NOMO-1 (cell line): ENCODE data around the gene ARL5A.

Source experiments
- DNase-seq, 2 experiments: peaks; one replicate each; lab custom pipeline; 2025; ENCODE audit not compliant: unreplicated experiment in 2 of 2; lab: John Stamatoyannopoulos, UW

The ARL5A gene

DNA sequence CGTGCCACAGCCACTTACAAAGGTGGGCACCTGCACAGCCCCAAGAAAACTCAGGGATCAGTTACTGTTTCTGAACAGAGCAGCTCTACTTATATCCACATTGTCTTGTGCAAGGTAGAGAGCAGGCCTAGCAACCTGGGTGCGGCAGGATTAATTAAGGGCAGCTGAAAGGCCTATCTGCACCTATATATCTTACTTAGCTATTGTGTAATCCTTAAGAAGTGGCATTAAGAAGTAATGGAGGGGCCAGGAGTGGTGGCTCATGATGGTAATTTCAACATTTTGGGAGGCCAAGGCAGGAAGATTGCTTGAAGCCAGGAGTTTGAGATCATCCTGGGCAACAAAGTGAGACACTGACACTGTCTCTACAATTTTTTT, 12.8 kb upstream of the ARL5A start:
- DNase-seq, result peak; percentile 3 to 41

GRCh38 chr2:151840216-151841046, 12.2 kb upstream of the ARL5A start:
- peak; percentile 39 to 87 for DNase-seq

- DNase-seq, result no peak
These were observed 9.7 kb upstream of the ARL5A start for GRCh38 chr2:151837926-151838325.

GRCh38 chr2:151833984-151834383, 5.8 kb upstream of the ARL5A start:
- peak; percentile 42 to 85 for DNase-seq

DNA sequence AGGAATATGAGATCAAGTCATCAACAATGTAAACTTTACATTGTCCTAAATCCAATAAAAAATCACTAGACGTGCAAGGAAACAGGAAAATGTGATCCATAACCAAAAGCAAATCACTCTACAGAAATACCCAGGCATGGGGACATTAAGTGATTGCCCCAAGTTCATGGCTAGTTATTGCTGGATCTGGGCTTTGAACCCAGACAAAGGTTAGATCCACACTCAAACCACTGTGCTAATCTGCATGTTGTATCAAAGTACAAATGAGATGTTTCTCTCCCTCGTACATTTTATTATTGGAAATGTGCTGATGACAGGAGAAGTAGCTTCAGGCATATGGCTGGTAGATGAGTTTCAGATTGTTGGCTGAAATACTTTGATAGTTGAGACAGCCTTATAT, 2.7 kb upstream of the ARL5A start:
- DNase-seq, result no peak

- no peak for DNase-seq
These were observed 686 bp upstream of the ARL5A start for GRCh38 chr2:151828890-151829324.

DNA sequence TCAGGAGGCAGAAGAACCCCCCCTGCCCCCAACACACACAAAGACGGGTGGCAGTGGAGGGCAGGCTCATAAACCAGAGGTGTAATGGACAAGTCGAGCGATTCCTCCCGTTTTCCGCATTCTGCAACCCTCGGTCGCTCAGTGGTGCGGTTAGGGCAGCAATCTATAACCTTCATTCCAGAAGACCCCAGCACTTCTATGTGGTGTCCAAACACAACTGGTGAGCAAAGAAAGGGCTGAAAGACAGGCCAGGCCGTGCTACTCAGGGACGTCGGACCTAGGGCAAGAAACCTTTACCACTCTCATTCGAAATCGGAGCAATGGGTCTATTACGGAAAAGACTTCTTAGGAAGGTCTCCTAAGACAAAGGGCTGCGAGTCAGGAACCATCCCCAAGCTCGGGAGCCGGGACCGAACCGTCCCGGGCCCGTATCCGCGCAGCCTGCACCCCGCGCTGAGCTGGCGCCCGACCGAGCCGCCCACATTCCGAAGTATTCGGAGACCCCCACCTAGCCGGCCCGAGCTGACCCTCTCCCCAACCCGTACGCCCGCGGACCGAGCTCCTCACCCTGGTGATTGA, 568 bp downstream of the ARL5A start:
- peak in 1 of 2 experiments; percentile 18 for DNase-seq

DNA sequence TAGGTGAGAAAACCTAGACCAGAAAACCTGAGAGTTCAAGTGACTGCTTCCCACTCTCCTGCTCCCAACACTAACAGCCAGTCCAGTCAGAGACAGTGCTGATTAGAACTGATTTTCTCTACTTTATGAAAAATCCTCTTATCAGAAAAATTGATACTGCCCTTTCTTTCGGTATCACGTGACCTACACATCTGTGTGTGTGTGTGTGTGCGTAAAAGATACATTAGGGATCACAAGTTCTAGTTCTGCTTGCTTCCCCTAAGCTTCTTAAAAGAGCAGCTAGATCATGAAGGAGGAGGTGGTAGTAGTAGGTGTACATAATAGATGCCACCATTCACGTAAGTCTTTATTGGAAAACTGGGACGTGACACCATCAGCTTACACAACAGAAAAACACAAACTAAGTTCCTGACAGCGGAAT, 1.5 kb downstream of the ARL5A start:
- peak in 1 of 2 experiments; percentile 40 for DNase-seq

- no peak for DNase-seq
These were observed 3.3 kb downstream of the ARL5A start for GRCh38 chr2:151824886-151825285.

DNA sequence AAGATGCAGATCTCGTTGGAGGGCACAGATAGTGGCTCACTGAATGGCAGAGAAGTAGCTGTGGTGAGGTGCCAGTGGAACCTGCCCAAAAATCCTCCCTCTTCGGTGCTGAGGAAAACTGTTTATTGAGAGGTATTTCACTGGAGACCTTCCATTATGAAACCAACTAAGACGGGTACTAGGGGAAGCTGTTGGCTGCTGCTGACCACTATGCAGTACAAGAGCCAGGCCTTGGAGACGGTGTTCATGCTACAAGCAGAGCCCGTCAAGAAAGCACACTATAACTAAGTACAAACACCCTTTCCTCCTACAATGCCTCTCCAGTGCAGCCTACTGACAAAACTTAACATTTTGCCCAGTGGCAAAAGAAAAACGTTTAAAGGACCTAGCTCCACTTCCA, 4.6 kb downstream of the ARL5A start:
- DNase-seq, result no peak

DNA sequence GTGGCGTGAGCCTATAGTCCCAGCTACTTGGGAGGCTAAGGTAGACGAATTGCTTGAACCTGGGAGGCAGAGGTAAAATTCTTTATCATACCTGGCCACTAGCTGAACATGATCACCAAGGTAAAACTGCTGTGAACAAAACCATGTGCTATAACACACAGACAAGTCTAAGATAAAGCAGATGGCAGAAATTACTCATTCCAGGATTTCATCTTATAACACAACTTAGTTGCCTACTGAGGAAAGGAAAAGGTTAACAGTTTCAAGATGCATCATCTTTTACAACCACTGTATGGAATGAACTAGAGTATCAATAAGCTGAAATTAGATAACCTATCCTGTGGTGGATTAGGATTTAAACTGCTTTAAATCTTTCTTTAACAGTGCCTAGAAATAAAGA, 8.3 kb downstream of the ARL5A start:
- DNase-seq, result no peak

GRCh38 chr2:151817929-151818328, 10.3 kb downstream of the ARL5A start:
- no peak for DNase-seq

DNA sequence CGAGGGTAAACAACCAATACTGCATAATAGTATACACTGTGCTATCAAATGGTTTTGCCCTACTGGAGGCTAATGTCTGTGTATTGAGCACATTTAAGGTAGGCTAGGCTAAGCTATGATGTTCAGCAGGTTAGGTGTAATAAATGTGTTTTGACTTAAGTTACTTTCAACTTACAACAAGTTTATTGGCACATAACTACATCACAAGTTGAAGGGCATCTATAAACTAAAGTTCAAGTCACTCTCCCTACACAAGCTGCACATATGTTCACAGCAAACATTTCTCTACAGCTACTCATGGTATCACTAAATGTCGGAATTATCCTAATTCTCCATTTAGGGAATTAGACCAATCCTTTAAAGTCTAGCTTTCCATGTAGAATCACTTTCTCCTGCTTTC, 11.4 kb downstream of the ARL5A start:
- DNase-seq, result no peak

DNA sequence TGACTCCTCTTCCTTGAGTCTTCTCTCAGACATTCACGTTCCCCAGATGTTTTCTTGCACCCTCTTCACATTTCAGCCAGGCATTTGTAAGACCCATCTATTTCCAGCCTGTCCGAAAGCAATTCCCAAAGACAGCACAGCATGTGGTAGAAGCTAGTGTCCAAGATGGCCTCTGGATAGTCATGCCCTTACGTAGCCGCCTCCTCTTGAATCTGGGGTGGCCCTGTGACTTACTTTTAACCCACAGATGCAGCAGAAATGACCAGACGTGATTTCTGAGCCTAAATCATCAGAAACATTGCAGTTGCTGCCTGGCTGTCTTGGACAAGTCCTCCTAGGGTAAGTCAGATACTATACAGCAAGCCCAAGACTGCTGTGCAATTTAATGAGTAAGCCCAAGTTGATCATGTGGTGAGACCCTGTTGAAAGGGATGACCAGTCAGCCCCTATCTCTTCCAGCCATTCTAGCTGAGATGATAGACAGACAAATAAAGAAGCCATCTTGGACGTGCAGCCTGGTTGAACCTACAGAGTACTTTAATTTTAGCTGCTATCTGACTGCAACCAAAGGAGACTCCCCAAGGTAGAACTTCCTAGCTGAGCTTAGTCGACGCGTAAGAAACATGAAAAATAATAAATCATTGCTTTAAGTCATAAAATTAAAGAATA, 12.3 kb downstream of the ARL5A start:
- no peak for DNase-seq

- DNase-seq, result no peak
These were observed 17.7 kb downstream of the ARL5A start for GRCh38 chr2:151810489-151810888.

- no peak for DNase-seq
These were observed 19.2 kb downstream of the ARL5A start for GRCh38 chr2:151809073-151809383.

DNA sequence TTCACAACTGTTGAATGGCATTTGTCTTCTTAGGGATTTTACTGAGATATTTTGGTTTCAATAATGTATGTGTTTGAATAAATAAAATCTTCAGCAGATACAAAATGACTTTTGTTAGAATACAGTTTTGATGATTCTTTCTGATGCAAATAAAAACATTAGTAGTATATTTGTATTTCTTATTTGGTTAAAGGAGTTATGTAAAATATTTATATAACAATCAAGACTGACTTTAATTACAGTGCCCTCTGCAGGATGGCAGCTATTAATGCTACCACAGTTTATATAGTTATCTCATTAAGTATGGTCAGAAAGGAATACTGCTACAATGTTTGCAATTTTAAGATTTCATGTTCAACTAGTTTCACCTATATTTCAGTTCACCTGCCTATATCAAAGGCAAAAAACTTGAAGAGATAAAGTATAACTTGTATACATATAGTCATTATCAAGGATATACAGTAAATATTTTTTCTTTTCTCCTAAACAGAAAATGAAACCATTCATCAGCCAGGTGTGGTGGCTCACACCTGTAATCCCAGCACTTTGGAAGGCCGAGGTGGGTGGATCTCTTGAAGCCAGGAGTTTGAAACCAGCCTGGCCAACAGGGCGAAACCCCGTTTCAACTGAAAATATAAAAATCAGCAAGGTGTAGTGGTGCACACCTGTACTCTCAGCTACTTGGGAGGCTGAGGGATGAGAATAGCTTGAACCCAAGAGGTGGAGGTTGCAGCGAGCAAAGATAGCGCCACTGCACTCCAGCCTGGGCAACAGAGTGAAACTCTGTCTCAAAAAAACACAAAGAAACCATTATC, 19.8 kb downstream of the ARL5A start:
- no peak for DNase-seq

DNA sequence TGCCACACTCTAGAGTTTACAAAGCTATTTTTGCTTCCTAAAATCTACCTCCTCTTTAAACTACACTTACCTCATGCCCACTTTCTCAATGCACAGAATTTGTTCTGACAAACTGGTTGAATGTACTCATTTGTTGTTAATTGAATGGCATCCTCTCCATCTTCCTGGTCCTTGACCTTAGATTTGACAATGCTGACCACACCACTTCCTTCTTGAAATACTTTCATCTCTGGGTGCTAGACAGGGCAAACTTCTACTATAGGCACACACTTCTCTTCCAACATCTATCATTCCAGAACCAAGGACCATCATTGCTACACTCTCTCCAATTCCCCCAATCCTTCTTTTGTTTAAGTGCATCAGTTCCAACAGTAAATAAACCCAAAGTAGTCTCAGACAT, 22.3 kb downstream of the ARL5A start:
- DNase-seq, result no peak

- no peak for DNase-seq
These were observed 22.9 kb downstream of the ARL5A start for GRCh38 chr2:151805343-151805742.

DNA sequence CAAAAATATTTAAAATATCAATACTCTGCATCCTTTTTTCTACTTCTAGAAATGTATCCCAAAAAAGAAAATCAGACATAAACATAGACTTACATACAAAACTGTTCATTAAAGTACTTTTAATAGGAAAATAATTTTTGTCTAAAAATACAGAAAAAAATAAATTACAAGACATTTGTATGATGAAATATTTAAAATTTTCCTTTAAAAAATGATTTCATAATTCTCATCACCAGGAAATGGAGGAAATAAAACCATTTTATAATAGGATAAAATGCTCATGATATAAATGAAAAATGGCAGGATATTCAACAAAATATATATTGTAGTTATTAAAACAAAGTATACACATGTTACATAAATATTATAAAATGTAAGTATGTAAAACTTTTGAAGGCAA, 24.4 kb downstream of the ARL5A start:
- no peak for DNase-seq

DNA sequence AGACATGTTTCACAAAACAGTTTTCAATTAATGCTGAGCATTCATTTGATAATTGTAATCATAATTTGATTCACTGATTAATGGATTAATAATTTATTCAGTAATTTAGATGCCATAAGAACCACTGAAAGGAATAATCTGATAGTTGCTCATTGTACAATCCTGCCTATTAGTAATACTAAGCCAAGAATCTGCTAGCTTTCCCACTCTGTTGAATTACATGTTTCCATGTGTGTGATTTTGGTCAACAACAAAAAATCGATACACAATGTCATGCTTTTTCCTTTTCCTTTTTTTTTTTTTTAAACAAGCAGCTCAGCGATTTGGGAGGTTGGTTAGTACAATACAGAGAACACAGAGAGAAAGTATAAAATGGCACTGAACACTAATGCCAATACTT, 25.9 kb downstream of the ARL5A start:
- no peak for DNase-seq
